GM19455 (cell line): ENCODE results near the gene APOA5.
A peak's percentile ranks its signal among the peaks of the same experiment; 100 is the strongest.
"Not testable (repeated sequence)": the region's sequence is repeated elsewhere in the genome, so short reads cannot be mapped to it uniquely, and the experiment has no call there.

Source experiments
- ATAC-seq: cut with Tn5 transposase; IDR thresholded peaks from one replicate; pipeline ENCODE4 v1.9.1; 2021; ENCODE audit not compliant: unreplicated experiment

APOA5 gene, protein sequence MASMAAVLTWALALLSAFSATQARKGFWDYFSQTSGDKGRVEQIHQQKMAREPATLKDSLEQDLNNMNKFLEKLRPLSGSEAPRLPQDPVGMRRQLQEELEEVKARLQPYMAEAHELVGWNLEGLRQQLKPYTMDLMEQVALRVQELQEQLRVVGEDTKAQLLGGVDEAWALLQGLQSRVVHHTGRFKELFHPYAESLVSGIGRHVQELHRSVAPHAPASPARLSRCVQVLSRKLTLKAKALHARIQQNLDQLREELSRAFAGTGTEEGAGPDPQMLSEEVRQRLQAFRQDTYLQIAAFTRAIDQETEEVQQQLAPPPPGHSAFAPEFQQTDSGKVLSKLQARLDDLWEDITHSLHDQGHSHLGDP

DNA sequence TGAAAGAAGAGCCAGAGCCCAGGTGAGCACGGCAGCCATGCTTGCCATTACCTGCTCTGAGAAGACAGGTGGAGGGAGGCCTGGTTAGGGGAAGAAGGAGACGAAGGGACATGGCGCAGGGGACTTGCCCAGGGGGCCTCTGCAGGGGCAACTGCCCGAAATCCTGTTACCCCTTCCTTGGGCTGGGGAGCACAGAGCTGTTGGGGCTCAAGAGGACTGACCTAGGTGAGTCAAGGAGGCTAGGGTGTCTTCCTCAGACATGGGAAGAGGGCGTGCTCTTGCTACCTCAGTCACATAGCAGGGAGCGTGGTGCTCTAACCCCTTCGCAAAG lies at the start of gene APOA5:
TSS of gene APOA5 (minus strand) at position 67 of the 331 bp plus-strand sequence. CDS start at position 48, 19 bp downstream.
- no peak for ATAC-seq

DNA sequence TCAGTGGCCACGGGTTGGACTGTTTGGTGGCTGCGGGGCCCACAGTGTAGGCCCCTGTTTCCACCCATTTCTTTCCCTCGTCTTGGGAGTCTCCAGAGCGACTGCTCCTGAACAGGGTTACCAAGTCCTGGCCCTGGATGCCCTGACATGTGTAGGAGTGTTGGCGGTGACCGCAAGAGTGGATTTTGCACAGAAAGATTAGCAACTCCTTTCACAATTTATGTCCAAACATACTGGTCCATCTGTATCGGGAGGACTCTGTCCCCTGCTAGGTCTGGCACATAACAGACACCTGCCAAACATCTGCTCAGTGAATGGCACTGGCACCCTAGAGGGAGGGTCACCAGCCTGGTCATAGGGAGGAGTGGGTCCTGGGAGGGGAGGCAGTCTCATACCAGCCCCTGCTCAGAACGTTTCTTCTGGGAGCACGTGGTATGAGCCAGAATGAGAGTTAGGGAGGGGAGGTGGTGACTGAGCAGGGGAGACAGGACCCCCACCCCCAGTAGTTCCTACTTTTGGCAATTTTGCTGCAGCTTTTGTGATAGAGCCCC lies 49.1 kb upstream of the APOA5 start:
- no peak for ATAC-seq

DNA sequence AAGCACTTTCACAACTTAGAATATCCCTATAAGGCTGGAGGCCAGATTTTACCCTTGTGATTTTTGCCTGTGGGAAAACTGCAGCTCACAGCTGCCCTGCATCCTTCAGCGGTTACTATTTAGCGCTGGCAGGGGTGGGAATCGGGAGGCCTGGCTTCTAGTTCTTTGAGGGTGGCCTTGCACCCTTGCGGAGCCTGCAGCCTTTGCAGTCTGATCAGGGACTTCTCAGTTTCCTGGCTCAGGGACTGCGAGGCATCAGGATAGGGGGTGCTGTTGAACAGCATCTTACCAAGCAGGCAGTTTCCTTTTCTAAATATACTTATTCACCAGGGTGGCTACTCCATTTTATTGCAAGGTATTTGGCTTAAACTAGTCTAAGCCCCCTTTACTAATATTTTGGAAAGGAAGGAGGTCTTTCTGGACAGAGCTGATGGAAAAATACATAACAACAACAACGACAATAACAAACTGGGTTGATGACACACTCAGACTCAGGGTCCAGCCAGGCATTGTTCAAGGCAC lies 48.6 kb upstream of the APOA5 start:
- ATAC-seq, result no peak

DNA sequence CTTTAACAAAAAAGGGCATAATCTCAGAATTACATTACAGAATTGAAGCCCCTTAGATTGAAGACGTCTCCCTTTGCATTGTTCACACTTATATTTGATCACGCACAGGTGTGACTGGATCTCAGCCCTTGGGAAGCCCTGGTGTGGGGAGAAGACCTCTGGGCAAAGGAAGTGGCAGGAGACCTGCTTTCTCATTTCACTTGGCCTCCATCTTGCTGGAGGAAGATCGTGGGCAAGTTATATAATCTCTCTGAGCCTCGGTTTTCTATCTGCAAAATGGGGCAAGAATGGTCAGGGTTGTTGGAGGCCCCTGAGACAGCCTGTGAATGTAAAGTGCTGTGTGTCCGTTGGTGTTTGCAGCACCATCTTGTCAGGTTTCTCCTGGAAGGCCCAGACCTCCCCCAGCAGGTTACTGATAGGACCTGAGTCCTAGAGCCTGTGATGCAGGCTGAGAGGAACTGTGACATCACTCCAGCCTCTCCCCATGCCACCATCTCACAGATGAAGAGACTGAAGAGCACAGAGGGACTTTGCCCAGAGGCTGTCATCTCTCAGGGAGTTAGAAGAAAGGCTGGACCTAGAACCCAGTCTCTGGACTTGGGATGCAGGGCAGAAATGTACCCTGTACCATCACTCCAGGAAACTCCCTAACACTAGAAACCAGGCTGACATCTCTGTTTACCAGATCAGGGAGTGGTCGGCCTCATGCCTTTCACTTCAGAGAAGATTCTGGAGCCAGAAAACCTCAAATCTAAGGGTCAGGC lies 46.8 kb upstream of the APOA5 start:
- ATAC-seq, result no peak

DNA sequence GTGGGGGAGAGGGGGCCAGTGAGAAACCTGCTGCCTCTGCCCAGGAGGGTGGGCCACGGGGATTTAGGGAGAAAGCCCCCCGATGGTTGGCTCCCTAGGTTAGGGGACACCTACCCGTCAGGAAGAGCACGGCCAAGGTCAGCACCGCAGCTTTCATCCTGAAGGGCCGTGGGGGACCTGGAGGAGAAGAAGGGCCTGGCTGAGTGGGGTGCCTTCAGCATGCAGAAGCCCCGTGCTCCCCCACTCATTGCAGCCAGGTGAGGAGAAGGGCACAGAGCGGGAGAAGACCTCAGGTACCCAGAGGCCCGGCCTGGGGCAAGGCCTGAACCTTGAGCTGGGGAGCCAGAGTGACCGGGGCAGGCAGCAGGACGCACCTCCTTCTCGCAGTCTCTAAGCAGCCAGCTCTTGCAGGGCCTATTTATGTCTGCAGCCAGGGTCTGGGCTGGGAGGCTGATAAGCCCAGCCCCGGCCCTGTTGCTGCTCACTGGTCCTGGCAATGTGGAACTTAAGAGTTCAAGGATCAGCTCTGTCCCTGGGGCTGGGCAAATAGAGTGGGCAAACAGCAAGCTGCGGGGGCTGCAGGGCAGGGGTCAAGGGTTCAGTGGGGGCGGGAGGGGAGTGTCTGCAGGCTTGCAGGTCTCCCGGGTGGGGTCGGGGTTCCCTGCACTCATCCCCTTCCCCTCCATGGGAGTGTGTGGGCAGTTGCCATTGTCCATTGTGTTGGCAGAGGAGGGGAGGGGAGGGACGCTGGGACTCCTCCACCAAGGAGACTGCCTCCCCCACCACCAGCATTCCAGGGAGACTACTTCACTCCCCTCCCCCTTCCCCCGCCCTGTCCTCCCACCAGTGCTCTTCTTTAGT lies 45.8 kb upstream of the APOA5 start, which contains the start of gene APOA1:
TSS of gene APOA1 (minus strand) at position 392 of the 861 bp plus-strand sequence. CDS start at position 157, 235 bp downstream.
- no peak for ATAC-seq

DNA sequence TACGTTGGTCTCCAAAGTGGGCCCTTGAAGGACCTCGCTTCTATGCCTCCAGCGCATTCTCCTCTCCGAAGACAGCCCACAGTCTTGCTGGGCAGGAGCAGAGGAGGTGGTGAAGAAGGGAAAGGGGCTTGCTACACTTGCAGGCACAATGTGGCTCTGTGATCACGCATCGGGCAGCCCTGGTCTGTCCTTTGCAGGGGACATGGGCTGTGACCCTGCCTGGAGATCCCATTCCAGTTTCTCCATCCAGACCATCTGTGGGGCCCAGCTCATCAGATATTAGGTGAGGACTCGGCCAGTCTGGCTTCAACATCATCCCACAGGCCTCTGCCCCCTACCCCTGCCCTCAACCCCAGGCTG lies 44.9 kb upstream of the APOA5 start:
- ATAC-seq, result no peak

DNA sequence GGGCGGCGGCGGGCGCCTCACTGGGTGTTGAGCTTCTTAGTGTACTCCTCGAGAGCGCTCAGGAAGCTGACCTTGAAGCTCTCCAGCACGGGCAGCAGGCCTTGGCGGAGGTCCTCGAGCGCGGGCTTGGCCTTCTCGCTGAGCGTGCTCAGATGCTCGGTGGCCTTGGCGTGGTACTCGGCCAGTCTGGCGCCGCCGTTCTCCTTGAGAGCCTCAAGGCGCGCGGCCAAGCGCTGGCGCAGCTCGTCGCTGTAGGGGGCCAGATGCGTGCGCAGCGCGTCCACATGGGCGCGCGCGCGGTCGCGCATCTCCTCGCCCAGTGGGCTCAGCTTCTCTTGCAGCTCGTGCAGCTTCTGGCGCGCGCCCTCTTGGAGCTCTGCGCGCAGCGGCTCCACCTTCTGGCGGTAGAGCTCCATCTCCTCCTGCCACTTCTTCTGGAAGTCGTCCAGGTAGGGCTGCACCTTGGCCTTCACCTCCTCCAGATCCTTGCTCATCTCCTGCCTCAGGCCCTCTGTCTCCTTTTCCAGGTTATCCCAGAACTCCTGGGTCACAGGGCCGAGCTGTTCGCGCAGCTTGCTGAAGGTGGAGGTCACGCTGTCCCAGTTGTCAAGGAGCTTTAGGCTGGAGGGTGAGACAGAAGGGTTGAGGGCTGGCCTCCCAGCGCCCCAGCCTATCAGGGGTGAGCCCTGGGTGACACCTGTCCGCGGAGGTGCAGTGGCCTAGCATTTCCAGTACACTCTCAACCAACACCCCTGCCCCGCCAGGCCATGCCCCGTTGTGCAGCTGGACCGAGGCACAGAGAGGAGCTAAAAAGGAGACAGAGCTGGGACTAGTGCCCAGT lies 44.3 kb upstream of the APOA5 start:
- ATAC-seq, result peak; percentile 83

DNA sequence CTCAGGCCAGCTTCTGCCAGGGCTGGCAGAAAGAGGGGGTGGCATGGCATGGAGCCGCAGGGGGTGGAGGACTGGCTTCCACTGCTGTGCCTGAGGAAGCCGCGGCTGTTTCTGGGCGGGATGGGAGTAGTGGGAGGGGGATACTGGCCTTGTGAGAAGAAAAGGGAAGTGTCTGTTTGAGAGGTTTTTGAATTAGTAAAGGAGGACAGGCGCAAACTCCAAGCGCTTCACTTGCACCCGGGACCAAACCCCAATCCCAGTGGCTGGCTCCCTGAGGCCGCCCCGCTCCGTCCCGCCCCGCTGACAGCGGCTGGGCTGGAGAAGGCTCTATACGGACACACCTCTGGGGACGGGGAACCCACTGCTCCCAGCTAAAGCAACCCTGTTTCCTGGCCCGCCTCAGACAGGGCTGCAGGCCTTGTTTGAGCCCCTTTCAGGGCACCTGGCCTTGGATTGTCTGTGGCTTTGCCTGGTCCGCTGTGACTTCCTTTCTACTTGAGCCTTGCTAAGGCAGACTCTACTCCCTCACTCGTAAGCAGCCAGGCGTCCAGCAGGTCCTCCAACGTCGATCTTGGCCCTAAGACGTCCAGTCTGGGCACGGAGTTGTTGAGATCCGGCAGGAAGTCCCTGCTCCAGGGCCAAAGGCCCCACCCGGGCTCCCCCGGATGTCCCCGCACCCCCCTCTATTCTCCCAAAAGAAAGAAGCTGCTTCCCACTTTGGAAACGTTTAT lies 43.5 kb upstream of the APOA5 start:
- peak; percentile 9 for ATAC-seq

DNA sequence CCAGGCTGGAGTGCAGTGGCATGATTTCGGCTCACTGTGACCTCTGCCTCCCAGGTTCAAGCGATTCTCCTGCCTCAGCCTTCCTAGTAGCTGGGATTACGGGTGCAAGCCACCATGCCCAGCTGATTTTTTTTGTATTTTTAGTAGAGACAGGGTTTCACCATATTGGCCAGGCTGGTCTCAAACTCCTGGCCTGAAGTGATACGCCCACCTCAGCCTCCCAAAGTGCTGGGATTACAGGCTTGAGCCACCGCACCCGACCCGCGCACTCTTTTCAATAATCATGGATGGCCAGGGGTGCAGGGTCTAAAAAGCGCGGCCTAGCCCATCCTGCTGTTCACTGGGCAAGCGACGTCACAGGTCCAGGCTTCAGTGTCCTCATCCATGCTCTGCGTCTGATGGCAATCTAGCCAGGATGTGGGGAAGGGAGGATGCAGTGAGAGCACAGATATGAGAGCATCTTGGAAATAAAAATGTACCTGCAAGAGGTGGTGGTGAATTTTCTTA lies 42.9 kb upstream of the APOA5 start:
- not testable (repeated sequence) for ATAC-seq

DNA sequence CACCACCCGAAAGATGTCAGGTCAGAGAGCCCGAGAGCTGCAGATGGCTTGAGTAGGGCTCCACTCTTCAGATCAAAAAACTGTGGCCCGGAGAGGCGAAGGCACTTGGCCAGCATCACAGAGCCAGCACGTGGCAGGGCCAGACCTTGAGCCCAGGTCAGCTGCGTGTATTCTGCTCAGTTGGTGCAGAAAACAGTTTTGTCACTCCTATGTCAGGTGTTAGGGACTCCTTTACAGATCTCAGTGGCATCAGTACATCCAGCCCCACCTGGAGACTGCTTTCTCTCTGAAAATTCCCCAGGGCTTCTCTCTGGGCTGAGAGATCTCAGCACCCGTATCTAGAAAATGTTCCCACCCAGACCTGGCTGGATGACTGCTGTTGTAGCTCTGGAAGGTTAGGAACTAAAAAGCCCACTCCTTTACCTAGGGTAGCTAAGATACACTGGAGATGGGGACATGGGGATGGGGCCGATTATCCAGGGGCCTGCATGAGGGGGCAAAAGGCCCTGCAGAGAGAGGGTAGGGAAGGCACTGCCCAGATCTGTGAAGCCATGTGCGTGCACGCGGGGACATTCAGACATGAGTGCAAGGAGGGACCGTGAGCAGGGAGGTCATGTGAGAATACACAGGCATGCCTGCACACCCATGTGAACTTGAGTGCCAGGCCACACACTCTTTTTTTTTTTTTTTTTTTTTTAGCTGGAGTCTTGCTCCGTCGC lies 42.3 kb upstream of the APOA5 start:
- no peak for ATAC-seq

DNA sequence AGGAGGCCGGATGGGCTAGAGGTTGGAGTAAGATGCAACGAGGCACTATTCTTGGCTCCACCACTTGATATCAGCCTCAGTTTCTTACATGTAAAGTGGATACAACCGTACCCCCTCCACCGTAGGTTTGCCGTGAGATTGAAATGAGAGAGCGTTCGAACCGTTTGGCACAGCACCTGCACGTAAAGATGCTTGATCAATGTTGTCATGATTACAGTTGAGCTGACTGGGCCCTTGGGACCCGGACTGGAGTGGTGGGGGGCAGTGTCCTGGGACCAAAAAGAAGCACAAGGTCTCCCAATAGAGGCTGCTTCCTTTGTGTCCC lies 41.8 kb upstream of the APOA5 start:
- ATAC-seq, result no peak

DNA sequence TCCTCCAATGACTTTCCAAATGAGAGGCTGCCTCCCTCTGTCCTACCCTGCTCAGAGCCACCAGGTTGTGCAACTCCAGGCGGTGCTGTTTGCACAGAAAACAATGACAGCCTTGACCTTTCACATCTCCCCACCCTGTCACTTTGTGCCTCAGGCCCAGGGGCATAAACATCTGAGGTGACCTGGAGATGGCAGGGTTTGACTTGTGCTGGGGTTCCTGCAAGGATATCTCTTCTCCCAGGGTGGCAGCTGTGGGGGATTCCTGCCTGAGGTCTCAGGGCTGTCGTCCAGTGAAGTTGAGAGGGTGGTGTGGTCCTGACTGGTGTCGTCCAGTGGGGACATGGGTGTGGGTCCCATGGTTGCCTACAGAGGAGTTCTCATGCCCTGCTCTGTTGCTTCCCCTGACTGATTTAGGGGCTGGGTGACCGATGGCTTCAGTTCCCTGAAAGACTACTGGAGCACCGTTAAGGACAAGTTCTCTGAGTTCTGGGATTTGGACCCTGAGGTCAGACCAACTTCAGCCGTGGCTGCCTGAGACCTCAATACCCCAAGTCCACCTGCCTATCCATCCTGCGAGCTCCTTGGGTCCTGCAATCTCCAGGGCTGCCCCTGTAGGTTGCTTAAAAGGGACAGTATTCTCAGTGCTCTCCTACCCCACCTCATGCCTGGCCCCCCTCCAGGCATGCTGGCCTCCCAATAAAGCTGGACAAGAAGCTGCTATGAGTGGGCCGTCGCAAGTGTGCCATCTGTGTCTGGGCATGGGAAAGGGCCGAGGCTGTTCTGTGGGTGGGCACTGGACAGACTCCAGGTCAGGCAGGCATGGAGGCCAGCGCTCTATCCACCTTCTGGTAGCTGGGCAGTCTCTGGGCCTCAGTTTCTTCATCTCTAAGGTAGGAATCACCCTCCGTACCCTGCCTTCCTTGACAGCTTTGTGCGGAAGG lies 40.9 kb upstream of the APOA5 start:
- ATAC-seq, result no peak

DNA sequence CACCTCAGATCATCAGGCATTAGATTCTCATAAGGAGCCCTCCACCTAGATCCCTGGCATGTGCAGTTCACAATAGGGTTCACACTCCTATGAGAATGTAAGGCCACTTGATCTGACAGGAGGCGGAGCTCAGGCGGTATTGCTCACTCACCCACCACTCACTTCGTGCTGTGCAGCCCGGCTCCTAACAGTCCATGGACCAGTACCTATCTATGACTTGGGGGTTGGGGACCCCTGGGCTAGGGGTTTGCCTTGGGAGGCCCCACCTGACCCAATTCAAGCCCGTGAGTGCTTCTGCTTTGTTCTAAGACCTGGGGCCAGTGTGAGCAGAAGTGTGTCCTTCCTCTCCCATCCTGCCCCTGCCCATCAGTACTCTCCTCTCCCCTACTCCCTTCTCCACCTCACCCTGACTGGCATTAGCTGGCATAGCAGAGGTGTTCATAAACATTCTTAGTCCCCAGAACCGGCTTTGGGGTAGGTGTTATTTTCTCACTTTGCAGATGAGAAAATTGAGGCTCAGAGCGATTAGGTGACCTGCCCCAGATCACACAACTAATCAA lies 40.2 kb upstream of the APOA5 start:
- no peak for ATAC-seq

DNA sequence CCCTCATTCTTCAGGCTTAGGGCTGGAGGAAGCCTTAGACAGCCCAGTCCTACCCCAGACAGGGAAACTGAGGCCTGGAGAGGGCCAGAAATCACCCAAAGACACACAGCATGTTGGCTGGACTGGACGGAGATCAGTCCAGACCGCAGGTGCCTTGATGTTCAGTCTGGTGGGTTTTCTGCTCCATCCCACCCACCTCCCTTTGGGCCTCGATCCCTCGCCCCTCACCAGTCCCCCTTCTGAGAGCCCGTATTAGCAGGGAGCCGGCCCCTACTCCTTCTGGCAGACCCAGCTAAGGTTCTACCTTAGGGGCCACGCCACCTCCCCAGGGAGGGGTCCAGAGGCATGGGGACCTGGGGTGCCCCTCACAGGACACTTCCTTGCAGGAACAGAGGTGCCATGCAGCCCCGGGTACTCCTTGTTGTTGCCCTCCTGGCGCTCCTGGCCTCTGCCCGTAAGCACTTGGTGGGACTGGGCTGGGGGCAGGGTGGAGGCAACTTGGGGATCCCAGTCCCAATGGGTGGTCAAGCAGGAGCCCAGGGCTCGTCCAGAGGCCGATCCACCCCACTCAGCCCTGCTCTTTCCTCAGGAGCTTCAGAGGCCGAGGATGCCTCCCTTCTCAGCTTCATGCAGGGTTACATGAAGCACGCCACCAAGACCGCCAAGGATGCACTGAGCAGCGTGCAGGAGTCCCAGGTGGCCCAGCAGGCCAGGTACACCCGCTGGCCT lies 38.7 kb upstream of the APOA5 start:
- ATAC-seq, result no peak

DNA sequence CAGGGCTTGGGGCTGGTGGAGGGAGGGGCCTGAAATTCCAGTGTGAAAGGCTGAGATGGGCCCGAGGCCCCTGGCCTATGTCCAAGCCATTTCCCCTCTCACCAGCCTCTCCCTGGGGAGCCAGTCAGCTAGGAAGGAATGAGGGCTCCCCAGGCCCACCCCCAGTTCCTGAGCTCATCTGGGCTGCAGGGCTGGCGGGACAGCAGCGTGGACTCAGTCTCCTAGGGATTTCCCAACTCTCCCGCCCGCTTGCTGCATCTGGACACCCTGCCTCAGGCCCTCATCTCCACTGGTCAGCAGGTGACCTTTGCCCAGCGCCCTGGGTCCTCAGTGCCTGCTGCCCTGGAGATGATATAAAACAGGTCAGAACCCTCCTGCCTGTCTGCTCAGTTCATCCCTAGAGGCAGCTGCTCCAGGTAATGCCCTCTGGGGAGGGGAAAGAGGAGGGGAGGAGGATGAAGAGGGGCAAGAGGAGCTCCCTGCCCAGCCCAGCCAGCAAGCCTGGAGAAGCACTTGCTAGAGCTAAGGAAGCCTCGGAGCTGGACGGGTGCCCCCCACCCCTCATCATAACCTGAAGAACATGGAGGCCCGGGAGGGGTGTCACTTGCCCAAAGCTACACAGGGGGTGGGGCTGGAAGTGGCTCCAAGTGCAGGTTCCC lies 38.0 kb upstream of the APOA5 start, which contains the start of gene APOC3:
TSS of gene APOC3 (plus strand) at position 383 of the 659 bp plus-strand sequence. CDS start 676 bp downstream, outside the sequence.
- no peak for ATAC-seq
